Left kidney (tissue), 8 donors: ENCODE measurements around the gene NOP16. TPM values are rescaled to one million over a fixed set of nuclear protein-coding genes. Genes with fewer than 3 reads are reported as not detected.

Experiments used
- DNase-seq: peaks from one replicate; pipeline ENCODE4 v3.0.0-alpha.2; 2013
- long read RNA-seq, 8 donors: transcript quantifications; one replicate each; lab custom pipeline, GENCODE V29; 2026
- polyA plus RNA-seq: library from polyadenylated mRNA; unstranded; fragments of 120-200 nt; gene quantifications from one replicate; pipeline ENCODE4 v1.2.1, GENCODE V29; 2013; ENCODE audit not compliant: insufficient read length

Gene NOP16
- polyA plus RNA-seq, result 30.8 TPM
- long read RNA-seq, donor 1, transcript NOP16-207 (5 exons, 1,258 nt), result major isoform, 16 of 21 reads
- long read RNA-seq, donor 1, partial matches to known transcripts, result 0 of 21 reads
- long read RNA-seq, donor 1, other reads (novel, unspliced or antisense), result 0 of 21 reads
- long read RNA-seq, donor 2, transcript NOP16-211 (5 exons, 954 nt), result minor isoform, 6 of 18 reads
- long read RNA-seq, donor 2, transcript NOP16-207 (5 exons, 1,258 nt), result major isoform, 7 of 18 reads
- long read RNA-seq, donor 2, partial matches to known transcripts, result 0 of 18 reads
- long read RNA-seq, donor 2, other reads (novel, unspliced or antisense), result 0 of 18 reads
- long read RNA-seq, donor 3, transcript NOP16-207 (5 exons, 1,258 nt), result major isoform, 9 of 13 reads
- long read RNA-seq, donor 3, partial matches to known transcripts, result 0 of 13 reads
- long read RNA-seq, donor 3, other reads (novel, unspliced or antisense), result 0 of 13 reads
- long read RNA-seq, donor 4, partial matches to known transcripts, result 0 of 5 reads
- long read RNA-seq, donor 4, other reads (novel, unspliced or antisense), result 0 of 5 reads
- long read RNA-seq, donor 5, transcript NOP16-211 (5 exons, 954 nt), result minor isoform, 5 of 36 reads
- long read RNA-seq, donor 5, transcript NOP16-207 (5 exons, 1,258 nt), result major isoform, 24 of 36 reads
- long read RNA-seq, donor 5, partial matches to known transcripts, result 0 of 36 reads
- long read RNA-seq, donor 5, other reads (novel, unspliced or antisense), result 0 of 36 reads
- long read RNA-seq, donor 6, transcript NOP16-207 (5 exons, 1,258 nt), result major isoform, 11 of 17 reads
- long read RNA-seq, donor 6, partial matches to known transcripts, result 0 of 17 reads
- long read RNA-seq, donor 6, other reads (novel, unspliced or antisense), result 0 of 17 reads
- long read RNA-seq, donor 7, transcript NOP16-207 (5 exons, 1,258 nt), result major isoform, 19 of 23 reads
- long read RNA-seq, donor 7, partial matches to known transcripts, result 0 of 23 reads
- long read RNA-seq, donor 7, other reads (novel, unspliced or antisense), result 0 of 23 reads
- long read RNA-seq, donor 8, transcript NOP16-207 (5 exons, 1,258 nt), result major isoform, 5 of 6 reads
- long read RNA-seq, donor 8, partial matches to known transcripts, result 0 of 6 reads
- long read RNA-seq, donor 8, other reads (novel, unspliced or antisense), result 0 of 6 reads

DNA sequence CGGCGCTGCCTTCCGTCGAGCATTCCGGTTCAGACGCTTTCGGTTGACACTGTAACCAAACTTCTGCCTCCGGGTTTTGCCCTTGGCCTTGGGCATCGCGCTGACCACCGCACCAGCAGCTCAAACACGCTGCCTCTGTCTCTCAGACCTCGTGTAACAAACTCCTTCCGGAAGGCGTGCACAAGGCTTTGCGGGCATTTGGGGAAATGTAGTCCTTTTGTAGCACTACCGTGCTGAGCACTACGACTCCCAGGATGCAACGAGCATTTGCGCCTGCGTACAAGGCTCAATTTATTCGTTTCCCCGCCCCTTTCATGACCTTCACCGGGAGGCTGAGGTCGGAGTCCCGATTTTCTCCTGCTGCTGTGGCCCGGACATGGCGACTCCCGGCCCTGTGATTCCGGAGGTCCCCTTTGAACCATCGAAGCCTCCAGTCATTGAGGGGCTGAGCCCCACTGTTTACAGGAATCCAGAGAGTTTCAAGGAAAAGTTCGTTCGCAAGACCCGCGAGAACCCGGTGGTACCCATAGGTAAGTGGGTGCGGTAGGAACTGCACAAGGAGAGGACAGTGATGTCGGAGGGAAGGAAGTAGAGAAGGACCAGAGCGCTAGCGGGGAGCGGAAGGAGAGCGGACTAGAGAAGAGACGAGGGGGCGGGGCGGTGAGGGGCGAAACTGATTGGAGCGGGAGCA, at the start of gene NOP16, which contains the start of gene HIGD2A:
TSS of gene NOP16 (minus strand) at position 155 of the 691 bp plus-strand sequence. CDS start at position 96, 59 bp downstream.
TSS of gene HIGD2A (plus strand) at position 308 of the 691 bp plus-strand sequence. CDS start at position 377, 69 bp downstream.
- peak; percentile 99 for DNase-seq

DNA sequence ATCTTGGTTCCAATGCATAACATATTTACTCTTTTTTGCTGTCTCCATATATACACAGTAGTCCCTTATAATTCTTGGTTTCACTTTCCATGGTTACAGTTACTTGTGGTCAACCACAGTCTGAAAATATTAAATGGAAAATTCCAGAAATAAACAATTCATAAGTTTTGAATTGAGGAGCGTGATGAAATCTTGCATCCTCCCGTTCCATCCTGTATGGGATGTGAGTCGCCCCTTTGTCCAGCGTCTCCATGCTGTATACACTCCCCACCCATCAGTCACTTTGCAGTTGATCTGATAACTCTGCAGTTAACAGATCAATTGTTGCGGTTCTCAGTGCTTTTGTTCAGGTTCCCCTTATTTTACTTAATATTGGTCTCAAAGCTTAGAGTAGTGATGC, 48.3 kb upstream of the NOP16 start:
- no peak for DNase-seq

GRCh38 chr5:176432707-176433106, 44.3 kb upstream of the NOP16 start:
- no peak for DNase-seq

- no peak for DNase-seq
Measured at GRCh38 chr5:176429972-176430371, 41.6 kb upstream of the NOP16 start.

- DNase-seq, result no peak
Measured at GRCh38 chr5:176427971-176428370, 39.6 kb upstream of the NOP16 start.

- no peak for DNase-seq
Measured at GRCh38 chr5:176426876-176427275, 38.5 kb upstream of the NOP16 start.

DNA sequence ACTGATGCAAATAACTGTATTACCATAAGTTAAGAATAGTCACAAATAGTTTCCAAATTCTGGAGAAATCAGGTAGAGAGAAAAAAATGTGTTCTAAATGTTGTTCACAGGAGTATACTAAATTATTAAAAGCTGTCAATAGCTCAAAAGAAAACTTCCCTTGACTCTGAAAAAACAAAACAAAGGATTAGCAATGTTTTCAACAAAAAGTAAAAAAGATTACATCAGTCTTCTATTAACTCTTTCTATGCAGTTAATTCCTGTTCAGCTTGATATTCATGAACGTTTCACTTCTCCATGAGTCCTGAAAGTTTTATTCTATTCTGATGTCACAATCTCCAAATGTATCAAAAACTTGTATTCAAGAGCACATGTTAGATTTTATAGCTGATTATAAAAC, 37.4 kb upstream of the NOP16 start:
- DNase-seq, result no peak

DNA sequence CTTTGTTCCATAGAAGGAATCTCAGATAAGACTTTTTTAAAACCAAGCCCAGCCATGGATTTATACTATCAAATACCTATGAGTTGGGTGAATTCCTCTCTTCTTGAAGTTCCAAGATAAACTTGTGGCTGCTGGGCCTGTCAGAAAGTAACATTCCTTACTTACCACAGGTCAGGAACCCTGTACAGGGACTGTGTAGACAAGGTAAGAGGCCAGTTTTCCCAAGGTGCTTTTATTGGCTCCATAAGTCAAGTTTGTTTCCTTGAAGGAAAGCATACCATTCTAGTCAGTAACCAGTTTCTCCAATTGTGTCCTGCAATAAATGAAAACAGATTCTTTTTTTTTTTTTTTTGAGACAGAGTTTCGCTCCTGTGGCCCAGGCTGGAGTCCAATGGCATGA, 36.7 kb upstream of the NOP16 start:
- no peak for DNase-seq

GRCh38 chr5:176424181-176424580, 35.8 kb upstream of the NOP16 start:
- DNase-seq, result no peak

GRCh38 chr5:176420972-176421544, 32.7 kb upstream of the NOP16 start:
- DNase-seq, result no peak

DNA sequence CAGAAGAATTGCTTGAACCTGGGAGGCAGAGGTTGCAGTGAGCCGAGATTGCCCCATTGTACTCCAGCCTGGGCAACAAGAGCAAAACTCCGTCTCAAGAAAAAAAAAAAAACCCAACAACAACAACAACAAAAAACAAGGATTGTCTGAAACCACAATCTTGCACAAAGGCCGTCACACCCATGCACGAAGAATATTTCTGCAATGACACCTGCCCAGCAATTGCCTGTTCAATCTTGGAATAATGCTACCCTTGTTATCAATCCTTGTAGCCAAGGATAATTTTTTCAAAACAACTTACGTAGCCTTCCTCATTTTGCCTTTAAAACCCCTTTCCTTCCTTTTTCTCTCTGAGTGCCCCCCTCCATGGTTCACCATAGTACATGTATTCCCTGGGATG, 31.7 kb upstream of the NOP16 start:
- DNase-seq, result no peak

GRCh38 chr5:176418251-176418650, 29.9 kb upstream of the NOP16 start:
- DNase-seq, result no peak

DNA sequence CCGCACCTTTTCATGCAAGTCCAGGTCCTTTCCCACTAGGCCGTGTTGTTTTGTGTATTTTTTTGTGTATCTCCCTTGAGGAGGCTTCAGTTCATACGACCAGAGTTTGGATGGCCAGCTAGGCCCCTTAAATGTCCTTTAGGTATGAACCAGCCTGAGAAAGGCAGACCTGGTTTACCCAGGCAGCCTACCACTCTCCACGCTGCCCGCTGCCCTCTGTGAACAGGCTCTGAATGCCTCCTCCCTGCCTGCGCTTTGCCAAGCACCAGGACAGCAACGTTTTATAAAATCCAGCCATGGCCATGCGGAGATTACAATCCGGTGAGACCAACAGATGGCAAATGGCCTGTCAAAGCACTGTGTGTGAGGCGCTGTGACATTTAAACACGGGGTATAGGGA, 28.6 kb upstream of the NOP16 start:
- no peak for DNase-seq

DNA sequence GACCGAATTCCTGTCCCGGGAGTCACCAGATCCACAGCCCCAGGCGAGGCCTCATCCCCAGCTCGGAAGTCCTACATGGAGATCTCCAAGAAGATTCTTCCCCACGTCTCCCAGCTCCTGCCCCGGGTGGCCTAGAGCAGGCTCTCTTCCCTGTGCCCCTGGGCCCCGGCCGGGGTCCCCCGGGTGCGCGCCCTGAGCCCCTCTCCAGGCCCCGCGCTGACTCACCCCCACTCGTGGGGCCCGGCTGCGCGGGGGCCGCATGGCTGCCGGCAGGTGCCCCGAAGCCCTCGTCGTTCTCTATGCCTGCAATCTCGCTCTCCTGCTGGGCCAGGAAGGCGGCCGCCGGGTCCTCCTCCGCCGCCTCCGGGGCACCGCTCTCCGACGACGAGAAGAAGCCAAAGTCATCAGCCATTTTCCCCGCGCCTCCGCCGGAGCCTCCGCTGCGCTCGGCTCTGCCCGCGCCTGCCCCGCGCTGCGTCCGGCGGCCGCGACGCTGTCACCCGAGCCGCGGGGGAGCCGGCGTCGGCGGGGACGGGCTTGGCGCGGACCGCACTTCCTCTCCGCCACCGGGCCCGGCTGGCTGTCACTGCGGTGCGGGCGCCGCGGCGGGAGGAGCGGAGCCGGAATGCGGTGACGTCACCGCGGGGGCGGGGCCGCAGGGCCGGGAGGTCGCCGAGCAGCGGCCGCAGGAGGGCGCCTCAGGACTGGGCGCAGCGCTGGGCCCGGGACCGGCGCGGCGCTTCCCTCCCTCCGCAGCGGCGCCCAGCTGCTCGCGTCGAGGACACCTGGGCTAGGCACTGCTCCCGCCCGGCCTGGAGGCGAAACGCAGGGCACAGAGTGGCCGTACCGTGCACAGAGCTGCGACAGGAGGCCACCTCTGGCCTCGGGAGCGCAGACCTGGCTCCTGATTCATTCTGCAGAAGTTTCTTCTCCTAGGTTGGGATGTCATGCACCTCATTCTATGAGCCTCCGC, 27.8 kb upstream of the NOP16 start, which contains the start of gene CLTB:
TSS of gene CLTB (minus strand) at position 588 of the 973 bp plus-strand sequence. CDS start at position 412, 176 bp downstream.
- DNase-seq, result peak; percentile 83

GRCh38 chr5:176415240-176415951, 27.0 kb upstream of the NOP16 start:
- no peak for DNase-seq

DNA sequence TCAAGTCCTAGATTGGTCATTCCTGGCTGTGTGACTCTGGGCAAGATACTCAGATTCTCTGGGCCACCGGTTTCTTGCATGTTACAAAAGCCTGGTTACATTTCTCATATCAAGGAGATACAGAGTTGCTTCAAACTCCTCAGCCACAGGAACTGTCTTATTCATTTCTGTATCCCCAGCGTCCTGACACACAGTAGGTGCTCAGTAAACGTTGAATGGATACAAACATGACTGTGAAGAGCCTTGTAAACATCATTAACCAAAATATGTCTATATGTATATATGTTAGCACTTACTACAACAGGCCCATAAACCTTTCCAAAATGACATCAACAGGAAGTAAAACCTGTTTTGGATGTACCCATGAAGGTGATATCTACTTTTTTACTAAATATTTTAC, 26.3 kb upstream of the NOP16 start:
- DNase-seq, result no peak

DNA sequence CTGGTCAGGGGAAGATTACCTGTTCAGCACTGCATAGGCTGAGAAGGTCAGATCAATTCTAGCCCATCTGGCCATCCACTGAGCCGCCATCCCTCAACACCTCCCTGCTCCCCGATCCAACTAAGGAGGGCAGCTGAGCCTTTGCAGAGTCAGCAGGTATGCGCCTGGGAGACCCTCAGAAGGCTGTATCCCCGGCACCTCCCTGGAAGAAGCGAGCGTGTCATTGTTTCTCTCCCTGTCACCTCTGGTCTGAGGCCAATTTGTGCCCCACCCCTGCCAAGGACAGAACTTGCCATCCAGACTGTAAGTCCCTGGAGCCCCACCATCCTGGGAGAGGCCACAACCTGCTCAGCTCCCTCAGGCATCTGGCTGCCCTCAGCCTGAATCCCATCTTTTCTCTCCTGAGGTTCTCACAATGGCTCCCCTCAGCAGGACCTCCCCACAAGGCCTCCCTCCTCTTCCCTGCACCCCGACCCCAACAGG, 25.4 kb upstream of the NOP16 start:
- DNase-seq, result no peak

GRCh38 chr5:176413255-176413565, 24.8 kb upstream of the NOP16 start:
- no peak for DNase-seq
